ENCODE results near the gene RPS14. TPM values are rescaled to one million over a fixed set of nuclear protein-coding genes. Genes with fewer than 3 reads are reported as not detected.
A peak's percentile ranks its signal among the peaks of the same experiment; 100 is the strongest.

The RPS14 gene
- total and polyA plus RNA-seq, 2 of the 4 experiments (the other 2 are of a cell fraction), result 6,296 to 7,310 TPM

- peaks cover 58% of the 10 kb centered on the region for H4K20me1 ChIP-seq (ENCODE audit: insufficient read depth, low read length)
- TF ChIP-seq CHD1 (IDR thresholded peaks at IDR 0.05; ENCODE audit: low read depth, low read length) (no peak), RAD21 (IDR thresholded peaks at IDR 0.05; ENCODE audit: low read length) (no peak), RFX5 (IDR thresholded peaks at IDR 0.05; ENCODE audit: low read depth, low read length) (no peak), MXI1 (IDR thresholded peaks at IDR 0.05; ENCODE audit: borderline replicate concordance, low read depth, low read length) (no peak; the same call in 1 of the 2 replicates), CEBPB (IDR thresholded peaks at IDR 0.05; ENCODE audit: low read depth, low read length) (peak; percentile 52; the same call in 1 of the 2 replicates)
- dilution Hi-C loops (cut with HindIII; ENCODE audit: low sequenced_read_pairs, unreplicated experiment), result no loop called here
- peak overlapping the region; percentile 17 for H2AFZ ChIP-seq (replicated peaks; ENCODE audit: low read length, poor library complexity)
- peak overlapping the region; percentile 31 for H2AK5ac ChIP-seq (ENCODE audit: low read depth, low read length)
- H2BK15ac ChIP-seq (ENCODE audit: low read depth, low read length), result peak overlapping the region; percentile 45; the same call in 1 of the 3 replicates
- H4K5ac ChIP-seq (ENCODE audit: low read depth, low read length), result peak overlapping the region; percentile 6; the same call in 1 of the 2 replicates
- peak overlapping the region; percentile 56; the same call in 1 of the 2 replicates for H3K56ac ChIP-seq (ENCODE audit: extremely low read depth, insufficient read depth, low read length)
- H3K79me1 ChIP-seq (ENCODE audit: low read depth in 1 of 2, low read length in 2 of 2), result peaks cover 20 to 67% of the 10 kb centered on the region in 2 experiments; a peak in 3 of 4 replicates
- peaks cover 53% of the 10 kb centered on the region for H3K4me1 ChIP-seq (ENCODE audit: control insufficient read depth, insufficient read depth, low read length)
- peak overlapping the region; percentile 49 for H3K14ac ChIP-seq (replicated peaks; ENCODE audit: low read depth, low read length)
- 53% methylated on average over 2 of the region's 9 CpGs; no CpG with 5 or more reads in 1 of the 2 experiments for whole genome bisulfite sequencing, 2 experiments (ENCODE audit: extremely low coverage in 2 of 2, insufficient read length in 1 of 2)
- H3K27ac ChIP-seq (ENCODE audit: insufficient read depth, low read length), result peak overlapping the region; percentile 75
- peak overlapping the region; percentile 50 for H2BK20ac ChIP-seq (ENCODE audit: low read depth, low read length)
- CTCF ChIA-PET, result interaction anchor here (0.7 to 1.5 kb wide), 4 partner anchors 22 to 55 kb away, joined by 3 to 4 read pairs (median 4); partner anchors contain the start of gene RPS14
- peak overlapping the region; percentile 74 for H3K23ac ChIP-seq (ENCODE audit: low read depth, low read length)
- no peaks in the 10 kb centered on the region for H3K9me3 ChIP-seq (ENCODE audit: control insufficient read depth, insufficient read depth, low read length)
- H2BK5ac ChIP-seq (ENCODE audit: low read depth, low read length, poor library complexity, severe bottlenecking), result peak overlapping the region; percentile 99
- no TSS peak for BruUV-seq (replicated peaks)
- intact Hi-C loops (cut with micrococcal nuclease), result no loop called here
- H3K4ac ChIP-seq (ENCODE audit: low read depth, low read length), result peak overlapping the region; percentile 87
- in situ Hi-C loops (cut with MboI; ENCODE audit: low sequenced_read_pairs), result no loop called here
- H4K91ac ChIP-seq (ENCODE audit: insufficient read depth, low read depth, low read length), result peak overlapping the region; percentile 81
- ATAC-seq (ENCODE audit: low read depth), result peak; percentile 1; the same call in 1 of the 2 replicates
- H3K18ac ChIP-seq (ENCODE audit: low read depth, low read length), result peak overlapping the region; percentile 55; the same call in 1 of the 2 replicates
- H3K9ac ChIP-seq (ENCODE audit: low read depth, low read length), result peak overlapping the region; percentile 35; the same call in 1 of the 2 replicates
- peak overlapping the region; percentile 65 for H2BK120ac ChIP-seq (ENCODE audit: low read depth, low read length)
- H3K36me3 ChIP-seq (ENCODE audit: control insufficient read depth, insufficient read depth, low read length), result peaks cover 3% of the 10 kb centered on the region; the same call in 1 of the 2 replicates
- POLR2A ChIA-PET (ENCODE audit: unreplicated experiment), result interaction anchor here (0.6 to 1.1 kb wide), 2 partner anchors 18 to 147 kb away, joined by 3 to 7 read pairs; no protein-coding TSS in a partner anchor
- no peak overlapping the region for H3K4me3 ChIP-seq (ENCODE audit: insufficient read depth, low read depth, low read length)
- peak overlapping the region; percentile 10 to 61; a peak in 3 of 4 replicates for H4K8ac ChIP-seq (ENCODE audit: low read depth in 2 of 2, low read length in 2 of 2)
- peak overlapping the region; percentile 88 for H3K4me2 ChIP-seq (ENCODE audit: low read depth, low read length)
- H3K27me3 ChIP-seq (ENCODE audit: control insufficient read depth, insufficient read depth, low read length), result no peaks in the 10 kb centered on the region
- H3K9me1 ChIP-seq (ENCODE audit: insufficient read depth, low read length), result peaks cover 22% of the 10 kb centered on the region
- H2AK9ac ChIP-seq (replicated peaks; ENCODE audit: low read depth, low read length, poor library complexity), result peak overlapping the region; percentile 7
- DNase-seq, result peak; percentile 71
Observed at GRCh38 chr5:150489360-150490295, 40.1 kb upstream of the RPS14 start.
